Neural crest cell (in vitro differentiated cells): Measurements from ENCODE around the gene APBB1IP. TPM values are rescaled to one million over a fixed set of nuclear protein-coding genes. Genes with fewer than 3 reads are reported as not detected.
A peak's percentile ranks its signal among the peaks of the same experiment; 100 is the strongest.

Experiments used
- DNase-seq: peaks from one replicate; pipeline ENCODE4 v3.0.0; 2021; ENCODE audit warnings: low read depth, mixed read lengths, low spot score
- H3K27ac Mint-ChIP-seq: one replicate; pipeline ENCODE4 v1.8.0; 2021; ENCODE audit warnings: mild to moderate bottlenecking, mixed read lengths; ENCODE audit not compliant: unreplicated experiment
- H3K27me3 Mint-ChIP-seq: 2 replicates; pipeline ENCODE4 v1.8.0; 2021; ENCODE audit warnings: low read depth, mild to moderate bottlenecking, mixed read lengths
- H3K36me3 Mint-ChIP-seq: 2 replicates; pipeline ENCODE4 v1.8.0; 2021; ENCODE audit warnings: low read depth, mild to moderate bottlenecking, mixed read lengths
- H3K4me1 Mint-ChIP-seq: 2 replicates; pipeline ENCODE4 v1.8.0; 2021; ENCODE audit warnings: mixed read lengths
- H3K4me3 Mint-ChIP-seq: one replicate; pipeline ENCODE4 v1.8.0; 2021; ENCODE audit warnings: mild to moderate bottlenecking, mixed read lengths
- H3K9me3 Mint-ChIP-seq: 2 replicates; pipeline ENCODE4 v1.8.0; 2021; ENCODE audit warnings: mixed read lengths
- total RNA-seq: library from RNA; stranded (reverse); gene quantifications from 2 replicates; pipeline ENCODE4 v1.2.1, GENCODE V29; 2021
- TF ChIP-seq, protein P1 (sequence below): fragments of 200-600 bp; sonication (generic); conservative IDR thresholded peaks from 2 replicates; pipeline ENCODE4 v1.5.0; 2021; ENCODE audit warnings: antibody characterized with exemption, mild to moderate bottlenecking

APBB1IP gene
- total RNA-seq, 1 donor from 2014 or later = not detected

DNA sequence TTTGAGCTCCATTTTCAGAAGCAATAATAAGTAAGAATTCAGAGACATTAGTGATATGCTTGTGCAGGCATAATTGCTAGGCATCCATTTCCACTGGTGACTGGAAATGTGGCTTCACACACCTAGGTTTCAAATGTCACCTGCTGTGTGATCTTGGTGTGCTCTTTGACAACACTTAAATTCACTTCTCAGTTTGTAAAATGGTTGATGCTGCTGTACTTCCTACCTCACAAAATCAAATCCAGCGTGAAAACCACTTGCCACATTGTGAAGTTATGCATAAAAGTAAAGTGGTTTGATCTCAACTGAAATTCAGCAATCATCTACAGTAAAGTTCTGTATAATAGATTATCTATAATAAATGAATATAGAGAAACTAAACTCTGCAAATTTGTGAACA lies 82.4 kb downstream of the APBB1IP start:
- Mint-ChIP-seq H3K4me3 (no peak overlapping the region), H3K4me1 (peaks cover 14% of the 10 kb centered on the region), H3K27me3 (no peaks in the 10 kb centered on the region), H3K27ac (no peak overlapping the region), H3K9me3 (peaks cover 11% of the 10 kb centered on the region), H3K36me3 (peaks cover 3% of the 10 kb centered on the region)
- TF ChIP-seq, protein P1, sequence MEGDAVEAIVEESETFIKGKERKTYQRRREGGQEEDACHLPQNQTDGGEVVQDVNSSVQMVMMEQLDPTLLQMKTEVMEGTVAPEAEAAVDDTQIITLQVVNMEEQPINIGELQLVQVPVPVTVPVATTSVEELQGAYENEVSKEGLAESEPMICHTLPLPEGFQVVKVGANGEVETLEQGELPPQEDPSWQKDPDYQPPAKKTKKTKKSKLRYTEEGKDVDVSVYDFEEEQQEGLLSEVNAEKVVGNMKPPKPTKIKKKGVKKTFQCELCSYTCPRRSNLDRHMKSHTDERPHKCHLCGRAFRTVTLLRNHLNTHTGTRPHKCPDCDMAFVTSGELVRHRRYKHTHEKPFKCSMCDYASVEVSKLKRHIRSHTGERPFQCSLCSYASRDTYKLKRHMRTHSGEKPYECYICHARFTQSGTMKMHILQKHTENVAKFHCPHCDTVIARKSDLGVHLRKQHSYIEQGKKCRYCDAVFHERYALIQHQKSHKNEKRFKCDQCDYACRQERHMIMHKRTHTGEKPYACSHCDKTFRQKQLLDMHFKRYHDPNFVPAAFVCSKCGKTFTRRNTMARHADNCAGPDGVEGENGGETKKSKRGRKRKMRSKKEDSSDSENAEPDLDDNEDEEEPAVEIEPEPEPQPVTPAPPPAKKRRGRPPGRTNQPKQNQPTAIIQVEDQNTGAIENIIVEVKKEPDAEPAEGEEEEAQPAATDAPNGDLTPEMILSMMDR = no peak
- DNase-seq = no peak

DNA sequence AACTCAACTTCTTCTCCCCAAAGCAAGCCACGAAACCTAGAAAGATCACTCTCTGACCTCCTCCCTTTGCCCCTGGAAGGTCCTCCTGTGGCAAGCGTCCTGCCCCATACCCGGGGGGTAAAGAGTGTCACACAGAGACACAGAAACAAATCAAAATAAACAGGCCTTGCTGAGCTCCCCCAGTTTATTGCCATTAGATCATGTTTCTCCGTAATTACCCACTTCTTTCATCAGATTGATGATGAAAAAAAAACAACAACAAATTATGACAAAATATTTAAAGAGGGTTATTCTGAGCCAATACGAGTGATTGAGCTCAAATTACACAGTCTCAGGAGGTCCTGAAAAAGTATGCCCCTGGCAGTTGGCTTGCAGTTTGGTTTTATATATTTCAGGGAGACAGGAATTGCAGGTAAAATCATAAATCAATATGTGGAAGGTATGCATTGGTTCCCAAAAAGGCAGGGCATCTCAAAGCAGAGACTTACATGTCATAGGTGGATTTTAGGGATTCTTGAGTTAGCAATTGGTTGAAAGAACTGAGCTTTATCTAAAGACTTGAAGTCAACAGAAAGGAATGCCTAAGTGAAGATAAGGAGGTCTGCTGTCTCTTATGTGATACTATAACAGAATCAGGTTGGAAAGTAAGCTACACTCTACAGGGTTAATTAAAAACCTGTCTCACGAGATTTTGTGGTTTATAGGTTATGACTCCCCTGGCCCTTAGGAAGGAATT lies 86.2 kb downstream of the APBB1IP start:
- Mint-ChIP-seq H3K4me3 (no peak overlapping the region), H3K4me1 (no peaks in the 10 kb centered on the region), H3K9me3 (peaks cover 10% of the 10 kb centered on the region), H3K27me3 (no peaks in the 10 kb centered on the region), H3K36me3 (peaks cover 3% of the 10 kb centered on the region), H3K27ac (peak overlapping the region; percentile 7)
- no peak for DNase-seq
- TF ChIP-seq, protein P1 = no peak

DNA sequence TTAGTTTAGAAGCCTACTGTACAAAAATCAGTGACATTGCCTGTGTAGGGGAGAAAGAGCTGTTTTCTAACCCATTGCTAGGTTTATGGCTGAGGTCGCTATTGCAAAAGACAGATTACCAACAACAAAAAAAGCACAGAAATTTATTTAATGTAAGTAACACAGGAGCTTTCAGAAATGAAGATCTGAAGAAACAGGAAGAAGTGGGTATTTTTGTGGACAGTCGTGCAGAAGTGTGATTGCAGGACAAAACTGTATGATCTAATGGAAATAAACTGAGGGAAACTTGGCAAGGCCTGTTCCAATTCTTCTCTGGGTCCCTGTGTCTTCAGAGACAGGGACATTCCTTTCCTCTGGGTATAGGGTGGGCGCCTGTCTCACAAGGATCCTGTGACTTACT lies 87.4 kb downstream of the APBB1IP start:
- Mint-ChIP-seq H3K4me1 (no peaks in the 10 kb centered on the region), H3K4me3 (no peak overlapping the region), H3K27ac (no peak overlapping the region), H3K9me3 (no peaks in the 10 kb centered on the region), H3K36me3 (no peaks in the 10 kb centered on the region), H3K27me3 (no peaks in the 10 kb centered on the region)
- DNase-seq = no peak
- TF ChIP-seq, protein P1 = no peak

DNA sequence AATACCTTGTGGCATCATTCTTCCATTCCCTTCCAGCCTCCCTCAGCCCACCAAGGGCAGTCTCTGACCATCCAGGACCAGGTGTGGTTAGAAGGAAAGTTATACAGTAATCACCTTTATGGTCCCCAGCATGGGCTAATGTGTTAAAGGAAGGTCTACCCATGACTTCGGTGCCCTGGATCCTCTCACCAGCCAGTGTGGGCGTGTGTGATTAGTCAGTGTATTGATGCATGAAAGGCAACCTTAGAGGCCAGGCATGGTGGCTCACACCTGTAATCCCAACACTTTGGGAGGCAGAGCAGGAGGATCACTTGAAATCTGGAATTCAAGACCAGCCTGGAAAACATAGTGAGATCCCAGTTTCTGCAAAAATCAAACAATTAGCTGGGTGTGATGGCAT lies 88.9 kb downstream of the APBB1IP start:
- Mint-ChIP-seq H3K36me3 (no peaks in the 10 kb centered on the region), H3K27me3 (no peaks in the 10 kb centered on the region), H3K27ac (no peak overlapping the region), H3K4me3 (no peak overlapping the region), H3K9me3 (no peaks in the 10 kb centered on the region), H3K4me1 (no peaks in the 10 kb centered on the region)
- TF ChIP-seq, protein P1 = no peak
- DNase-seq = no peak

DNA sequence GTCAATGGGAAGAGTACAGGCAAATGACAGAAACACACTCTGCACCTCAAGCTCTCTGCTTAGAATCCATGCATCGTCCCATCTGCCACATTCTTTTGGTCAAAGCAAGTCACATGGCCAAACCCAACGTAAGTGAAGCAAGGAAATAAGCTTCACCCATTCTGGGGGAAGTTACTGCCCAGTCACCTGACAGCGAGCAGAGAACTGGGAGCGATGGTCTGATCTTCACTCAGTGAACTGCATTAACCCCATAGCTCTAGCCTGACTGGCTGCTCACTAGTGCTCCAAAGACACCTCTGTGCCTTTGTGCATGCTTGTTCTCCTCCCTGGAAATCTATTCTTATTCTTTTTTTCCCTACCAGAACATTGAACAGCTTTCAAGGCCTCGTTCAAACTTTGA lies 89.9 kb downstream of the APBB1IP start:
- Mint-ChIP-seq H3K27me3 (no peaks in the 10 kb centered on the region), H3K4me1 (no peaks in the 10 kb centered on the region), H3K27ac (no peak overlapping the region), H3K36me3 (no peaks in the 10 kb centered on the region), H3K4me3 (no peak overlapping the region), H3K9me3 (no peaks in the 10 kb centered on the region)
- no peak for DNase-seq
- TF ChIP-seq, protein P1 = no peak
